ENCODE measurements around the gene TUBGCP2. TPM values are rescaled to one million over a fixed set of nuclear protein-coding genes. Genes with fewer than 3 reads are reported as not detected.

Gene TUBGCP2
- total and polyA plus RNA-seq, 9 donors, result 31.2 to 70.5 (median 56.0) TPM

DNA sequence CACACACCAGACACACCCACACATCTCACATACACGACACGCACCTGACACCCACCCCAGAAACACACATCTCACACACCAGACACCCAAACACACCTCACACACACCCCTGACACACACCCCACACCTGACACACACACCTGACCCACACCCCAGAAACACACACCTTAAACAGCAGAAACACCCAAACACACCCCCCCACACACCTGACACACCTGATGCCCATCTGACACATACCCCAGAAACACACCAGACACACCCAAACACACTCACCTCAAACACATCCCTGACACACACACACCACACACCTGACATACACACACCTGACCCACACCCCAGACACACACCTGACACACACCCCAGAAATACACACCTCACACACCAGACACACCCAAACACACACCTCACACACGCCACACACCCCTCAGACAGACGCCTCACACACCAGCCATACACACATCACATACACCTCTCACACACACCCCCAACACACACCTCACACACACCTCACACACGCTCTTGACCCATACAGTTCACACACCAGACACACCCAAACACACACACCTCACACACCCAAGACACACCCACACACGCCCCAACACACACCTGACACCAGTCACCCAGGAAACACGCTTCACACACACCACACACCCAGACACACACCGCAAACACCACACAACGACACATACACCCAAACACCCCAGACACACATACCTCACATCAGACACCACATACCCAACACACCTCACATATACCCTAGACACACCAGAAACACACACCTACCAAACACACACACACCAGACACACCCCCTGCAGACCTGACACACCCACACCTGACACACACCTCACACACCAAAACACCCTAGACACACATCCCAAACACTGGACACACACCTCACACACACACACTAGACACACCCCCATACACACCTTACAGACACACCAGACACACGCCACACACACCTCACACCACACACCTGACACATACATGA lies 29.7 kb upstream of the TUBGCP2 start:
- no peak overlapping the region for H3K27ac ChIP-seq
- intact Hi-C loops (cut with DNase I), result no loop called here
- H3K4me3 ChIP-seq, result no peak overlapping the region
- H3K4me1 ChIP-seq (ENCODE audit: insufficient read depth), result peaks cover 8% of the 10 kb centered on the region
- TF ChIP-seq CTCF (IDR thresholded peaks at IDR 0.05) (no peak), EP300 (IDR thresholded peaks at IDR 0.05) (no peak), POLR2A (IDR thresholded peaks at IDR 0.05) (no peak)
- peaks cover 0 to 5% of the 10 kb centered on the region in 2 donors for H3K9me3 ChIP-seq
- DNase-seq, result no peak
- H3K36me3 ChIP-seq, result no peaks in the 10 kb centered on the region
- 86 to 89% (median 86%) methylated on average over 10 of the region's 10 CpGs for WGBS, 3 donors
- H3K27me3 ChIP-seq, result peaks cover 6% of the 10 kb centered on the region

- H3K36me3 ChIP-seq, result no peaks in the 10 kb centered on the region
- peaks cover 8% of the 10 kb centered on the region for H3K4me1 ChIP-seq (ENCODE audit: insufficient read depth)
- peaks cover 0 to 5% of the 10 kb centered on the region in 2 donors for H3K9me3 ChIP-seq
- no peak overlapping the region for H3K27ac ChIP-seq
- H3K4me3 ChIP-seq, result no peak overlapping the region
- intact Hi-C loops (cut with DNase I), result no loop called here
- peaks cover 6% of the 10 kb centered on the region for H3K27me3 ChIP-seq
- 76 to 83% (median 80%) methylated on average over 3 of the region's 3 CpGs for WGBS, 3 donors
- no peak for DNase-seq
- TF ChIP-seq EP300 (IDR thresholded peaks at IDR 0.05) (no peak), CTCF (IDR thresholded peaks at IDR 0.05) (no peak), POLR2A (IDR thresholded peaks at IDR 0.05) (no peak)
These were observed 28.7 kb upstream of the TUBGCP2 start for GRCh38 chr10:133337370-133337725.

GRCh38 chr10:133336577-133337369 lies 28.1 kb upstream of the TUBGCP2 start, which contains the start of gene CALY:
TSS of gene CALY (minus strand) at chr10:133336896. CDS start at chr10:133328989, 7,907 bp downstream.
- H3K36me3 ChIP-seq, result no peaks in the 10 kb centered on the region
- intact Hi-C loops (cut with DNase I), result no loop called here
- no peak within 1 kb of the TSS for H3K27ac ChIP-seq
- WGBS, 3 donors, result 6 to 9% (median 7%) methylated on average over 42 to 63 of the region's 63 CpGs
- peaks cover 6% of the 10 kb centered on the region for H3K27me3 ChIP-seq
- H3K4me1 ChIP-seq (ENCODE audit: insufficient read depth), result peaks cover 8% of the 10 kb centered on the region
- H3K4me3 ChIP-seq, result peak within 1 kb of the TSS; percentile 28
- TF ChIP-seq CTCF (IDR thresholded peaks at IDR 0.05) (no peak), EP300 (IDR thresholded peaks at IDR 0.05) (no peak), POLR2A (IDR thresholded peaks at IDR 0.05) (no peak)
- H3K9me3 ChIP-seq, result peaks cover 0 to 5% of the 10 kb centered on the region in 2 donors
- peak in 1 of 5 donors; percentile 22 for DNase-seq

DNA sequence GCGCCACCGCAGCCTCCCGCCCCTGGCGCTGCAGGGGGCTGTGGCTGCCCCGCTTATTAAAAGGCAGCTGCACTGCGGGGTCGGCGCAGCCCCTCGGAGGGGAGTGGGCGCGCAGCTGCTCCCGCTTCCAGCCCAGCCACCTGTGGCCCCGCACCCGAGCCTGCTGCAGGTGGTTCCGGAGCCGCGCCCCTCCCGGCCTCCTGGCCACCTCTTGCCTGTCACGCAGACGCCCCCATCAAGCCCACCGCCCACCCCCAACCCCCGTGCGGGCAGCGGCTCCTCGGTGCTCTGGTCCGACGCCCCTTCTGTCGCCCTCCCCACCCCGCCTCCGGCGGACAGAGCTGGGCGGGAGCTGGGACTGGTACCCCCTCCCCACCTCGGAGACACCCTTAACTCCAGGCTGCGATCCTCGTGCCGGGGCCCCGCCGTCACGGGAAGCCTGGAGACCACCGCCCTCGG lies 27.5 kb upstream of the TUBGCP2 start:
- intact Hi-C loops (cut with DNase I), result no loop called here
- no peak for DNase-seq
- H3K9me3 ChIP-seq, result no peaks in the 10 kb centered on the region
- H3K4me3 ChIP-seq, result peak overlapping the region; percentile 28
- WGBS, 3 donors, result 2 to 8% (median 4%) methylated on average over 10 to 41 of the region's 41 CpGs
- H3K4me1 ChIP-seq (ENCODE audit: insufficient read depth), result peaks cover 8% of the 10 kb centered on the region
- TF ChIP-seq CTCF (IDR thresholded peaks at IDR 0.05), result no peak
- no peak for TF ChIP-seq POLR2A (IDR thresholded peaks at IDR 0.05)
- TF ChIP-seq EP300 (IDR thresholded peaks at IDR 0.05), result no peak
- no peaks in the 10 kb centered on the region for H3K36me3 ChIP-seq
- H3K27ac ChIP-seq, result no peak overlapping the region
- H3K27me3 ChIP-seq, result peaks cover 6% of the 10 kb centered on the region

Data from ovary (tissue), 9 donors.